GM19372 (cell line): ENCODE data around the gene TNFRSF8.

Experiments used
- ATAC-seq: cut with Tn5 transposase; IDR thresholded peaks from one replicate; pipeline ENCODE4 v1.9.1; 2021; ENCODE audit warnings: mild to moderate bottlenecking, low read depth, moderate library complexity; ENCODE audit not compliant: unreplicated experiment

Gene TNFRSF8

DNA sequence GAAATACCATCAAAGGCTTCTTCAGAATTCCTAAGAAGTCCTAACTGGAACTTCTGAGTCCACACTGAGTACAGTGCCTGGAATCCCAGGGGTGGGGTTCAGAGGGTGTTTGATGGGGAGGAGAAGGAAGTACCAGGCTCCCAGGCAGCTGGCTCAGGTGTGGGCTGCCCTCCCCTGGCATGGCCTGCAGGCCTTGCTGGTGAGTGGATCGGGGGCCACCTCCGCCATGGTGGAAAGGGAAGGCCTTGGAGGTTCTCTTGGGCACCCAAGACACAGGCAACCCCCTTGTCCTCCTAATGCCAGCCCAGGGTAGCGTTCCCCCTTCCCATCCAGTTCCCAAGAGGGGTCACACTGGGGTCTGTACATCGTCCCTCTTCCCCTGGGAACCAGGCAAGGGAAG is 76.9 kb downstream of the TNFRSF8 start:
- ATAC-seq = no peak

- no peak for ATAC-seq
Measured at GRCh38 chr1:12140515-12141162, 77.5 kb downstream of the TNFRSF8 start.

GRCh38 chr1:12141163-12141850 is 78.2 kb downstream of the TNFRSF8 start:
- ATAC-seq = no peak

GRCh38 chr1:12142141-12142823 is 79.2 kb downstream of the TNFRSF8 start:
- ATAC-seq = no peak

DNA sequence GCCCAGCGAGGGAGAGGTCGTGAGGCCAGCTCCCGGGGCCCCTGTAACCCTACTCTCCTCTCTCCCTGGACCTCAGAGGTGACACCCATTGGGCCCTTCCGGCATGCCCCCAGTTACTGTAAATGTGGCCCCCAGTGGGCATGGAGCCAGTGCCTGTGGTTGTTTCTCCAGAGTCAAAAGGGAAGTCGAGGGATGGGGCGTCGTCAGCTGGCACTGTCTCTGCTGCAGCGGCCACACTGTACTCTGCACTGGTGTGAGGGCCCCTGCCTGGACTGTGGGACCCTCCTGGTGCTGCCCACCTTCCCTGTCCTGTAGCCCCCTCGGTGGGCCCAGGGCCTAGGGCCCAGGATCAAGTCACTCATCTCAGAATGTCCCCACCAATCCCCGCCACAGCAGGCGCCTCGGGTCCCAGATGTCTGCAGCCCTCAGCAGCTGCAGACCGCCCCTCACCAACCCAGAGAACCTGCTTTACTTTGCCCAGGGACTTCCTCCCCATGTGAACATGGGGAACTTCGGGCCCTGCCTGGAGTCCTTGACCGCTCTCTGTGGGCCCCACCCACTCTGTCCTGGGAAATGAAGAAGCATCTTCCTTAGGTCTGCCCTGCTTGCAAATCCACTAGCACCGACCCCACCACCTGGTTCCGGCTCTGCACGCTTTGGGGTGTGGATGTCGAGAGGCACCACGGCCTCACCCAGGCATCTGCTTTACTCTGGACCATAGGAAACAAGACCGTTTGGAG is 80.0 kb downstream of the TNFRSF8 start:
- ATAC-seq = no peak

GRCh38 chr1:12143631-12144155 is 80.6 kb downstream of the TNFRSF8 start:
- no peak for ATAC-seq

GRCh38 chr1:12144236-12144635 is 81.1 kb downstream of the TNFRSF8 start:
- no peak for ATAC-seq

DNA sequence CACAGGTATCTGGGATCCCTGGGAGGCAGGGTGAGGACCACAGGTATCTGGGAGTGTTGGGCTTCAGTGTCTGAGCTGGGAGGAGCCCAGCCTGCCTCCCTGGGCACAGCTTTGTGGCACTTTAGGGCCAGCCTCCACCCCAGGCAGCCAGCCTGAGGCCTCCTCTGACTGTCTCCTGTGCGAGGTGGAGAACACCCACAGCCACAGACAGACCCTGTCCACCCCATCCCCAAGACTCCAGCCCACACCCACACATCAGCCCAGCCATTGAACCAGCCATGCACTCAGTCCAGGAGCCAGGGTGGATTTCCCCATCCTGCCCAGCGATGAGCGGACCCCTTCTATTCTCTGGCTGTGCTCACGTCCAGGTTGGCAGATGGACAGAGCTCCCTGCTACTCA is 81.9 kb downstream of the TNFRSF8 start:
- ATAC-seq = no peak

GRCh38 chr1:12145616-12146342 is 82.7 kb downstream of the TNFRSF8 start:
- no peak for ATAC-seq

- no peak for ATAC-seq
Measured at GRCh38 chr1:12146343-12147112, 83.4 kb downstream of the TNFRSF8 start.

DNA sequence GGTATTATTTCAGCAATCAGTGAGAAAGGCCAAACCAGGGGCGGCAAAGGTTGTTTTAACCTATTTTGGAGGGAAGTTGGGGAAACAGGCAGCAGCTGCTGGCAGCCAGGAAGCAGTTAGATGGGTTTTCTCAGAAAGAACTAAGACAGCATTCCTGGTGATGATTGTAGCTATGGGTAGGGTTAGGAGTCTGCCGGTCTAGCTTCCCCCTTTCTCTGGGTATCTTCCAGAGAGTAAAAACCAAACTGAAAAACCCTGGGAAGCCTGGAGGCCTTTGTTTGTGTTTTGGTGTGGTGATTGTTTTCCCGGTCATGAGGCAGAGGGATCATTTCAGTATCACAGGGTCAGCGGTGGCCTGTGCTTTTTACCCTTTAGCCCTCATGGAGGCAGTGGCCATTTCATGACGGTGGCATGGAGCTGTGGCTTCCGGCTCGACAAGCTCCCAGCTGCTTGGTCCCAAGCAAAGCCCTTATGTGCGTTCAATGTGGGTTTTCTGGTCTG is 84.1 kb downstream of the TNFRSF8 start:
- ATAC-seq = no peak

DNA sequence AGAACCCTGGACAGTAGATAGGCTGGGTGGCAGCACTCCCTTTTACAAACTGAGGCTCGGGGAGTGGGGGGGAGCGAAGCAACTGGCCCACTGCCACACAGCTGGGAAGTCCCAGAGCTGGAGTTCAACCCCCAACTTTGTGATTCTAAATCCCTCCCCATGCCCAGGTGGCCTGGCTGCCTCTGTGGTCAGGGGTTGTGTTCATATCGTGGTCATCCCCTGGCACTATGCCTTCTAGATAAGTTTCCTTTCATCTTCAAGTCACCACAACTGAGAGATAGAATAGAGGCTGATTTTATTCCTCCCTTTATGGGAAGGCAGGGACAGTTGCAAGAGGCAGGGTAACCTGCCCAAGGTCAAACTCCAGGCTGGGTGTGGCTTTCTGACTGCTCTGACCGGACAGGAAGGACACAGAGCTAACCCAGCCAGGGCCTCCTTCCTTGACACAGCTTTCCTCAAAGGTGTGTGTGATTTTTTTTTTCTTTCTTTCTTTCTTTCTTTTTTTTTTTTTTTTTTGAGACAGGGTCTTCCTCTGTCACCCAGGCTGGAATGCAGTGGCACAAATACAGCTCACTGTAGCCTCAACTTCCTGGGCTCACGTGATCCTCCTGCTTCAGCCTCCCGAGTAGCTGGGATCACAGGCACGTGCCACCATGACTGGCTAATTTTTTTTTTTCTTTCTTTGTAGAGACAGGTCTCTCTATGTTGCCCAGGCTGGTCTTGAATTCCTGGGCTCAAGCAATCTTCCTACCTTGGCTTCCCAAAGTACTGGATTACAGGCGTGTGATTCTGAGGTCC is 85.3 kb downstream of the TNFRSF8 start:
- ATAC-seq = no peak

- ATAC-seq = no peak
Measured at GRCh38 chr1:12148958-12149790, 86.1 kb downstream of the TNFRSF8 start.

- ATAC-seq = no peak
Measured at GRCh38 chr1:12149791-12150175, 86.7 kb downstream of the TNFRSF8 start.

DNA sequence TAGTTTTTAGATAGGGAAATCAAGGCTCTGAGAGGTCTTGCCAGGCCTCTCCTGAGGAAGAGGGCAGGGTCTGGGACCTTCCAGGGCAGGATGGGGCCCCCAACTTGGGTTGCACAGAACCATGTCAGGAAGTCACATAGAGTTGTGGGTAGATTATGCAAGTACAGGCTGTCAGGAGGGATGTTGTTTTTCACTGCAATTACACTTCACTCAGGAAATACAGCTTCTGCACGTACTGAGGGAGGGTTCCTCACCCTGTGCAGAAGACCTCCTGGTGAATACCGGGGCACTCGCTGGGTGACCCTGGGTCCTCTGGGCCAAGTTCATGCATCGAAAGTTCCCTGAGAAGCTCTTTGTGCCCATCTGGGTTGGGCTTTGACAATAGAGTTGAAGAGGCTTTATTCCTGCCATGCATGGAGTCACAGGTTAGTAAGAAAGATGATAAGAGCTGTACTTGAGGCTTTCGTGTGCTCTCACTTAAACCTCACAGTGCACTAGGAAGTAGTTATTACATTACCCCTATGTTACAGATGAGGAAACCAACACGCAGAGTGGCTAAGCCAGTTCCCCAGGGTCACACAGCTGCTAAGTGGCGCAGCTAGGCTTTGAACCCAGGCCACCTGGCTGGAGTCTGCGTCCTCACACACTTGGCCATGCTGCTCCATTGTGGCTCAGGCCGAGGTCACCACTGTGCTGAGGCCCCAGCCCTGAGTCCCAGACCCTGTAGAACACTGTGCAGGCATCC is 87.5 kb downstream of the TNFRSF8 start:
- no peak for ATAC-seq

GRCh38 chr1:12151465-12151864 is 88.4 kb downstream of the TNFRSF8 start:
- ATAC-seq = no peak
